GM12864 (cell line): ENCODE results near the gene PLEK.

Source experiments
- DNase-seq: peaks from one replicate; pipeline ENCODE4 v3.0.0-alpha.2; 2011; ENCODE audit warnings: low read depth
- H3K4me3 ChIP-seq: 2 replicates; pipeline ENCODE4 v1.5.1; 2011; ENCODE audit warnings: mild to moderate bottlenecking, low read depth, low read length, control low read depth
- TF ChIP-seq, protein P1 (sequence below): IDR thresholded peaks from 2 replicates; pipeline ENCODE4 v1.5.1; 2011; ENCODE audit warnings: low read depth, mild to moderate bottlenecking, moderate library complexity, low read length, control low read depth, inconsistent platforms; ENCODE audit errors: missing control alignments

Gene PLEK

DNA sequence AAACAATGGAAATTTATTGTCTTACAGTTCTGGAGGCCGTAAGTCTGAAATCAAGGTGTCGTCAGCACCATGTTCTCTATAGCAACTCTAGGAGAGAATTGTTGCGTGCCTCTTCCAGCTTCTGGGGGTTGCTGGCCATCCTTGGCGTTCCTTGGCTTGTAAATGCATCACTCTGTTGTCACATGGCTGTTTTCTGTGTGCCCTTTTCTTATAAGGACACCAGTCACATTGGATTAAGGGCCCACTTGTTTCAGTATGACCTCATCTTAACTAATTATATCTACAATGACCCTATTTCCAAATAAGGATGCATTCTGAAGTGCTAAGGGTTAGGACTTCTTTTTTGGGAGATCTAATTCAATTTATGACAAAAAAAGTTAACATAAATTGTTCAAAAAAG lies 1.4 kb upstream of the PLEK start:
- no peak for DNase-seq
- H3K4me3 ChIP-seq: no peak overlapping the region
- TF ChIP-seq, protein P1, sequence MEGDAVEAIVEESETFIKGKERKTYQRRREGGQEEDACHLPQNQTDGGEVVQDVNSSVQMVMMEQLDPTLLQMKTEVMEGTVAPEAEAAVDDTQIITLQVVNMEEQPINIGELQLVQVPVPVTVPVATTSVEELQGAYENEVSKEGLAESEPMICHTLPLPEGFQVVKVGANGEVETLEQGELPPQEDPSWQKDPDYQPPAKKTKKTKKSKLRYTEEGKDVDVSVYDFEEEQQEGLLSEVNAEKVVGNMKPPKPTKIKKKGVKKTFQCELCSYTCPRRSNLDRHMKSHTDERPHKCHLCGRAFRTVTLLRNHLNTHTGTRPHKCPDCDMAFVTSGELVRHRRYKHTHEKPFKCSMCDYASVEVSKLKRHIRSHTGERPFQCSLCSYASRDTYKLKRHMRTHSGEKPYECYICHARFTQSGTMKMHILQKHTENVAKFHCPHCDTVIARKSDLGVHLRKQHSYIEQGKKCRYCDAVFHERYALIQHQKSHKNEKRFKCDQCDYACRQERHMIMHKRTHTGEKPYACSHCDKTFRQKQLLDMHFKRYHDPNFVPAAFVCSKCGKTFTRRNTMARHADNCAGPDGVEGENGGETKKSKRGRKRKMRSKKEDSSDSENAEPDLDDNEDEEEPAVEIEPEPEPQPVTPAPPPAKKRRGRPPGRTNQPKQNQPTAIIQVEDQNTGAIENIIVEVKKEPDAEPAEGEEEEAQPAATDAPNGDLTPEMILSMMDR: no peak

DNA sequence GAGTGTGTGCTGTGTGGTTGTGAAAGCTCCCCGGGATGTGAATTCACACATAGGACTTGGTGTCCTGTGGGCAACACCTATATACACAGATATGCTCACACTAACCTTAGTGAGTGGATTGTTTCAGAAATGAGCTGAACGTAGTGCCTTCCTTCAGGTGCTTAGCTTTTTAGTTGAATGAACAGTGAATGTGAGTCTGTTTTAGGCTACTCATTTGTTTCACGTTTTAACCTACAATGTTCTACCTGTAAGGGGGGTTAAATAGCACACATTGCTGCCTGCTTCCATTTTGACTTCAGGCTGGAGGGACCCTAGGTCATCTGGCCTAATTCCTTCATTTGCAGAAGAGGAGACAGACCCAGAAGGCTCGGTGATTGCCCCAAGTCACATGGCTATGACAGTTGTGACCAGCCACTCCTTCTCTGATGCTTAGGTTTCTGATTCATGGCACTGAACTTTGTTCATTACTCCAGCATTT lies 1.0 kb downstream of the PLEK start:
- TF ChIP-seq, protein P1: no peak
- DNase-seq: no peak

DNA sequence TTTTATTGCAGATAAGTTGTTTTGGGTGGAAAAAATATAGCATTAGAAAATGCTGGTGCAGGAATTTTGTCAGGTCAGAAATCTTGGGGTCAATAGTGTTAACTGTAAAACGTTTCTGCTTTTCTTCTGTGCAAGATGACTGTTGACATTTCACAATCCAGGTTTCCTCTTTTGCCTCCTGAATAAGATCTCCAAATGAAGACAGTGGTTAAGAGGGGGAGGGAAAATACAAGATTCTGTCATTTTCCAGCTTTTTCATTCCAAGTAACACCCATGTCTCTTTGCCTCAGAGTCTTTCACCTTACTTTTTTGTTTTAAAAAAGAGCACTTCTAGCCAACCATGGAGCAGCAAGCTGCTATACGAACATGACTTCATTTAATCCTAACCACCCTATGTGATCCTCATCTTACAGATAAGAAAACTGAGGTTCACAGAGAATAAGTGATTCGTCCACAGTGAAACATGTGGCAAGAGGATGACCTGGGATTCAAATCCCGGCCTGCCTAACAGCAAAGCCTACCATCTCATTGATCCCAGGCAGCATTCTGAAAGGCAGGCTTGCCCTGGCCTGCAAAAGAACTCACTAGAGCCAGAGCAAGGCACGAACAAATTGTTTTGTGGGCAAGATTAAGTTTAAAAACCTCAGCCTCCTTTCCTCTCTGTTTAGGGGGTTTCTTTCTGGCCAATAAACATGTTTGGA lies 3.0 kb downstream of the PLEK start:
- TF ChIP-seq, protein P1: no peak
- no peak for DNase-seq
- peak overlapping the region; percentile 89 for H3K4me3 ChIP-seq

More for the DNA sequence above, 1.0 kb downstream of the PLEK start:
- H3K4me3 ChIP-seq: peak overlapping the region; percentile 89

GRCh38 chr2:68368654-68369336 lies 3.7 kb downstream of the PLEK start:
- peak overlapping the region; percentile 89 for H3K4me3 ChIP-seq
- DNase-seq: no peak
- TF ChIP-seq, protein P1: no peak

- TF ChIP-seq, protein P1: no peak
- DNase-seq: no peak
- H3K4me3 ChIP-seq: peak overlapping the region; percentile 89
Measured at GRCh38 chr2:68369337-68369734, 4.3 kb downstream of the PLEK start.

DNA sequence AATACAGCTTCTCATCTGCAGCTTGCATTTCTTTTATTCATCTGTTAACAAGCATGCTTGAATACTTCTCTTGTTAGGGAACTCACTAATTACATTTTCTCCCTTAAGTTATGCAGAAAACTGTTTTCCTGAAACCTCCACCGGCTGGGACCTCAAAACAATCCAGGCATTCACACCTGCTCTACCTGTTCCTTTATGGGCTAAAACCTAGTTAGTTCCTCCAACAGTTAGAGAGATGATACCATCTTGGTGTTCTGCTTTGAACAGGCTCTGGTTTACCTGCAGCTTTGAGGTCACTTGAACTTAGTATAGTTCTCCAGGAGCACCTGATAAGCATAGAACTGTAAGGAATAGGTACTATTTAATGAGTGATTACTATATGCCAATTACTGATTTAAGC lies 6.1 kb downstream of the PLEK start:
- TF ChIP-seq, protein P1: no peak
- no peak for DNase-seq
- H3K4me3 ChIP-seq: peak overlapping the region; percentile 38; the same call in 1 of the 2 replicates
